Ascending aorta (tissue), 2 donors: ENCODE results near the gene AKNA. TPM values are rescaled to one million over a fixed set of nuclear protein-coding genes. Genes with fewer than 3 reads are reported as not detected.

Experiments used
- DNase-seq, 2 donors: peaks; one replicate each; pipeline ENCODE4 v3.0.0-alpha.2; 2019; ENCODE audit warnings: low spot score in 2 of 2
- H3K27ac ChIP-seq, 2 donors: fragments of 200-600 bp; sonication (generic); one replicate each; pipeline ENCODE4 v1.5.1; 2016 to 2017; ENCODE audit warnings: mild to moderate bottlenecking in 1 of 2
- H3K27me3 ChIP-seq: fragments of 200-600 bp; sonication (generic); one replicate; pipeline ENCODE4 v1.5.1; 2017
- H3K36me3 ChIP-seq, 2 donors: fragments of 200-600 bp; sonication (generic); one replicate each; pipeline ENCODE4 v1.5.1; 2016
- H3K4me1 ChIP-seq, 2 donors: fragments of 200-600 bp; sonication (generic); one replicate each; pipeline ENCODE4 v1.5.1; 2016 to 2017; ENCODE audit warnings: mild to moderate bottlenecking in 1 of 2
- H3K4me3 ChIP-seq, 2 donors: fragments of 200-600 bp; sonication (generic); one replicate each; pipeline ENCODE4 v1.5.1; 2016 to 2017; ENCODE audit warnings: mild to moderate bottlenecking in 1 of 2
- H3K9me3 ChIP-seq, 2 donors: fragments of 200-600 bp; sonication (generic); one replicate each; pipeline ENCODE4 v1.5.1; 2016
- CTCF ChIP-seq, 3 experiments: fragments of 200-600 bp in 2 of 3; fragments of 450-650 bp in 1 of 3; sonication (generic) in 2 of 3; IDR thresholded peaks; one replicate each; pipeline ENCODE4 v1.5.1; 2016 to 2019; ENCODE audit warnings: antibody characterized with exemption in 3 of 3, mild to moderate bottlenecking in 1 of 3, moderate library complexity in 1 of 3
- intact Hi-C: fragments of 100-400 bp; cut with DNase I; formaldehyde crosslinking; loops from one replicate; pipeline ENCODE4 v1.15.1; 2023
- total RNA-seq: library from RNA; depleted of rRNA; stranded (reverse); fragments of >200 nt; gene quantifications from one replicate; pipeline ENCODE4 v1.1.0, GENCODE V29; 2016

Gene AKNA
- total RNA-seq, 1 donor from 2014 or later, result 87.9 TPM

DNA sequence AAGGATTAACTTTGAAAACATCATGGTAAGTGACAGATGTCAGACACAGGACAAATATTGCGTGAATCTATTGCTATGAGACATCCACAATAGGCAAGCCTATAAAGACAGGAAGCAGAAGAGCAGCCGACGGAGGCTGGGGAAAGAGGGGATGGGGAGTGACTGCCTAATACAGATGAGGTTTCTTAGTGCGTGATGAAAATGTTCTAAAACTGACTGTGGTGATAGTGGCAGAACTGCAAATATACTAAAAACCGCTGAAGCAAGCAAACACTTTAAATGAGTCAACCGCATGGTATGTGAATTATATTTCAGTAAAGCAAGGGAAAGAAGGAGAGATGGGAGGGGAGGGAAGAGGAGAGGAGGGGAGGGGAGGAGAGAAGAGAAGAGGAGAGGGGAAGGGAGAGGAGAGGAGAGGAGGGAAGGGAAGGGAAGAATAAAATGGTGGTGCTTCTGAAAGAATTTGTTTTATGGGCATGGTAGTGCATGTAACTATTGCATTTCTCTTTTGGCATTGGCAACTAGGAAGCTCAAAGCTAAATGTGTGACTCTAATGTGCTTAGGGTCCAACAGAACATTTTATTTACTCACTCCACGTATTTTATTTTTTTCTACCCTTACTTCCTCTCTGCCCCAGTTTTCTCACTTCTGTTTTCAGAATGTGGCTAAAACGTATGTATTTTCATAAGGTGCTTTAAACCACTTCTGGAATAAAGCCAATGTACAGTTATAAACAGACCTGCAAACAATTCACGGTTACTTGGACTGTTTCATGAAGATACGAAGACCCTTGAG lies 21.3 kb downstream of the AKNA start:
- no peak overlapping the region for H3K4me3 ChIP-seq
- peaks cover 0 to 17% of the 10 kb centered on the region in 2 donors for H3K4me1 ChIP-seq
- peak overlapping the region; percentile 64 to 66 for H3K27ac ChIP-seq
- TF ChIP-seq CTCF (IDR thresholded peaks at IDR 0.05), result no peak
- no peaks in the 10 kb centered on the region for H3K27me3 ChIP-seq
- peak in 1 of 2 donors; percentile 69 for DNase-seq
- H3K9me3 ChIP-seq, result no peaks in the 10 kb centered on the region
- H3K36me3 ChIP-seq, result peaks cover 40 to 75% of the 10 kb centered on the region in 2 donors
- intact Hi-C loops, result loop anchor here (1.0 to 2.0 kb wide), 2 partner anchors 18 to 27 kb away; no protein-coding TSS in a partner anchor

DNA sequence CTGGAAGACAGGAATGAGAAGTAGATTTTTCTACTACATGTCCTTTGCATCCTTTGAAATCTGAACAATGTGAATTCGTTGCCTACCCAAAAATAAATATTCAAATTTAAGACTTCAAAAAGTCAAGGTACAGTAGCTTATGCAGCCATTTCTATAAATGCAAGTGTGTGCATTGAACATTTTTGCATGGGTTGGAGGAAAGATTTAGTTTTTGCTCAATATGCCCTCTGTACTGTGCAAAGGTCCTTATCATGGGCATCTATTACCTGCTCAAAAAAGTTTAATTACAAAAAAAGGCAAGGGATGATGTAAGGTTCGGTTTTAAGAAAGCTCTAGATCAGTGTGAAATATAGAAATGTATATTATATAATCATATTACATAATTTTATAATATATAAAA lies 22.6 kb downstream of the AKNA start:
- no peak overlapping the region for H3K4me3 ChIP-seq
- intact Hi-C loops, result no loop called here
- no peaks in the 10 kb centered on the region for H3K9me3 ChIP-seq
- H3K4me1 ChIP-seq, result peaks cover 0 to 10% of the 10 kb centered on the region in 2 donors
- no peaks in the 10 kb centered on the region for H3K27me3 ChIP-seq
- no peak for DNase-seq
- no peak for TF ChIP-seq CTCF (IDR thresholded peaks at IDR 0.05)
- no peak overlapping the region for H3K27ac ChIP-seq
- peaks cover 54 to 77% of the 10 kb centered on the region in 2 donors for H3K36me3 ChIP-seq

- no peak overlapping the region for H3K4me3 ChIP-seq
- intact Hi-C loops, result no loop called here
- no peak for TF ChIP-seq CTCF (IDR thresholded peaks at IDR 0.05)
- H3K36me3 ChIP-seq, result peaks cover 62 to 79% of the 10 kb centered on the region in 2 donors
- no peaks in the 10 kb centered on the region for H3K9me3 ChIP-seq
- peaks cover 0 to 10% of the 10 kb centered on the region in 2 donors for H3K4me1 ChIP-seq
- peak overlapping the region in 1 of 2 donors; percentile 12 for H3K27ac ChIP-seq
- no peaks in the 10 kb centered on the region for H3K27me3 ChIP-seq
- peak in 1 of 2 donors; percentile 61 for DNase-seq
Measured at GRCh38 chr9:114364134-114365041, 23.4 kb downstream of the AKNA start.

- Histone ChIP-seq H3K36me3 (peaks cover 66 to 83% of the 10 kb centered on the region in 2 donors), H3K27ac (no peak overlapping the region)
Measured at GRCh38 chr9:114363424-114363823, 24.4 kb downstream of the AKNA start.

More at GRCh38 chr9:114363424-114363823, 24.4 kb downstream of the AKNA start:
- Histone ChIP-seq H3K4me3 (no peak overlapping the region), H3K9me3 (no peaks in the 10 kb centered on the region), H3K4me1 (peaks cover 0 to 10% of the 10 kb centered on the region in 2 donors), H3K27me3 (no peaks in the 10 kb centered on the region)
- DNase-seq, result no peak
- no peak for TF ChIP-seq CTCF (IDR thresholded peaks at IDR 0.05)
- intact Hi-C loops, result no loop called here
